HG03439 (cell line): Measurements from ENCODE around the gene CORO7.

ENCODE experiments used
- ATAC-seq: cut with Tn5 transposase; IDR thresholded peaks from one replicate; pipeline ENCODE4 v1.9.1; 2021; ENCODE audit warnings: mild to moderate bottlenecking, moderate library complexity; ENCODE audit not compliant: unreplicated experiment

The CORO7 gene

GRCh38 chr16:4313563-4314531 is 102.5 kb downstream of the CORO7 start:
- no peak for ATAC-seq

- ATAC-seq = no peak
These were observed 106.5 kb downstream of the CORO7 start for GRCh38 chr16:4309833-4310266.

- ATAC-seq = no peak
These were observed 107.1 kb downstream of the CORO7 start for GRCh38 chr16:4309102-4309832.

GRCh38 chr16:4307215-4308037 is 109.0 kb downstream of the CORO7 start:
- ATAC-seq = peak; percentile 90

GRCh38 chr16:4306470-4307214 is 109.8 kb downstream of the CORO7 start:
- no peak for ATAC-seq
